H9 (cell line): ENCODE measurements around the gene KAT2B. TPM values are rescaled to one million over a fixed set of nuclear protein-coding genes. Genes with fewer than 3 reads are reported as not detected.
"Not testable (repeated sequence)": the region's sequence is repeated elsewhere in the genome, so short reads cannot be mapped to it uniquely, and the experiment has no call there.

ENCODE experiments used
- DNase-seq: peaks from one replicate; pipeline ENCODE4 v3.0.0-alpha.2; 2017
- H2AFZ ChIP-seq: one replicate; pipeline ENCODE4 v1.6.1; 2013; ENCODE audit warnings: mild to moderate bottlenecking, low read length, control low read depth, moderate library complexity
- H2AK5ac ChIP-seq: 2 replicates; pipeline ENCODE4 v1.6.1; 2013; ENCODE audit warnings: low read length, control low read depth, mixed read lengths; ENCODE audit not compliant: insufficient read length
- H2BK120ac ChIP-seq: one replicate; pipeline ENCODE4 v1.6.1; 2013; ENCODE audit warnings: low read depth, mild to moderate bottlenecking, low read length, control low read depth, inconsistent platforms; ENCODE audit not compliant: poor library complexity, severe bottlenecking
- H2BK12ac ChIP-seq: 2 replicates; pipeline ENCODE4 v1.6.1; 2013; ENCODE audit warnings: low read length, control low read depth, mixed read lengths, low read depth; ENCODE audit not compliant: insufficient read length
- H2BK15ac ChIP-seq: 2 replicates; pipeline ENCODE4 v1.6.1; 2013; ENCODE audit warnings: low read depth, low read length, control low read depth
- H2BK20ac ChIP-seq: one replicate; pipeline ENCODE4 v1.6.1; 2013; ENCODE audit warnings: low read depth, mild to moderate bottlenecking, low read length, control low read depth, inconsistent platforms; ENCODE audit not compliant: poor library complexity, severe bottlenecking
- H2BK5ac ChIP-seq: 2 replicates; pipeline ENCODE4 v1.6.1; 2013; ENCODE audit warnings: low read length, control low read depth, mixed read lengths; ENCODE audit not compliant: insufficient read length
- H3K14ac ChIP-seq: 2 replicates; pipeline ENCODE4 v1.6.1; 2013; ENCODE audit warnings: low read length, control low read depth; ENCODE audit not compliant: insufficient read depth
- H3K18ac ChIP-seq: 2 replicates; pipeline ENCODE4 v1.6.1; 2013; ENCODE audit warnings: low read depth, mild to moderate bottlenecking, mixed read lengths, low read length, control low read depth; ENCODE audit not compliant: insufficient read length
- H3K23ac ChIP-seq: 2 replicates; pipeline ENCODE4 v1.6.1; 2013; ENCODE audit warnings: low read length, control low read depth, mixed read lengths, low read depth; ENCODE audit not compliant: insufficient read length
- H3K23me2 ChIP-seq: 2 replicates; pipeline ENCODE4 v1.6.1; 2013; ENCODE audit warnings: low read depth, mild to moderate bottlenecking, mixed read lengths, low read length, control low read depth; ENCODE audit not compliant: insufficient read length, poor library complexity, severe bottlenecking
- H3K27ac ChIP-seq: 2 replicates; pipeline ENCODE4 v1.5.1; 2013; ENCODE audit warnings: low read length, control low read depth, mixed read lengths, low read depth; ENCODE audit not compliant: insufficient read length
- H3K27me3 ChIP-seq: 2 replicates; pipeline ENCODE4 v1.6.1; 2013; ENCODE audit warnings: low read length, control low read depth, inconsistent platforms; ENCODE audit not compliant: insufficient read depth
- H3K4ac ChIP-seq: 2 replicates; pipeline ENCODE4 v1.6.1; 2013; ENCODE audit warnings: low read depth, mild to moderate bottlenecking, control low read depth, inconsistent platforms, low read length, moderate library complexity
- H3K4me1 ChIP-seq: 2 replicates; pipeline ENCODE4 v1.6.1; 2013; ENCODE audit warnings: low read length, control low read depth, inconsistent platforms; ENCODE audit not compliant: insufficient read depth
- H3K4me2 ChIP-seq: 2 replicates; pipeline ENCODE4 v1.6.1; 2013; ENCODE audit warnings: low read length, control low read depth, mixed read lengths; ENCODE audit not compliant: insufficient read length, insufficient read depth
- H3K56ac ChIP-seq: 2 replicates; pipeline ENCODE4 v1.6.1; 2013; ENCODE audit warnings: low read depth, mild to moderate bottlenecking, mixed read lengths, low read length, control low read depth; ENCODE audit not compliant: insufficient read length
- H3K79me1 ChIP-seq: 2 replicates; pipeline ENCODE4 v1.6.1; 2013; ENCODE audit warnings: low read depth, mild to moderate bottlenecking, moderate library complexity, low read length, control low read depth, inconsistent platforms; ENCODE audit not compliant: insufficient read depth, poor library complexity, severe bottlenecking
- H3K79me2 ChIP-seq: 2 replicates; pipeline ENCODE4 v1.6.1; 2013; ENCODE audit warnings: low read length, control low read depth, inconsistent platforms; ENCODE audit not compliant: insufficient read depth
- H3K9ac ChIP-seq: 2 replicates; pipeline ENCODE4 v1.6.1; 2013; ENCODE audit warnings: low read length, control low read depth, mixed read lengths; ENCODE audit not compliant: insufficient read length; ENCODE audit errors: extremely low read depth
- H3K9me3 ChIP-seq: one replicate; pipeline ENCODE4 v1.6.1; 2013; ENCODE audit warnings: low read depth, low read length, inconsistent platforms; ENCODE audit not compliant: control insufficient read depth
- H3T11ph ChIP-seq: one replicate; pipeline ENCODE4 v1.6.1; 2013; ENCODE audit warnings: mild to moderate bottlenecking, low read length, control low read depth, inconsistent platforms
- H4K20me1 ChIP-seq: one replicate; pipeline ENCODE4 v1.6.1; 2013; ENCODE audit not compliant: control insufficient read depth, insufficient read length, insufficient read depth
- H4K5ac ChIP-seq: 2 replicates; pipeline ENCODE4 v1.6.1; 2013; ENCODE audit warnings: low read depth, mild to moderate bottlenecking, mixed read lengths, low read length, control low read depth; ENCODE audit not compliant: insufficient read length
- H4K8ac ChIP-seq: replicated peaks from 2 replicates; pipeline ENCODE4 v1.6.1; 2013; ENCODE audit warnings: low read length, control low read depth, mixed read lengths, low read depth; ENCODE audit not compliant: insufficient read length
- H4K91ac ChIP-seq: 2 replicates; pipeline ENCODE4 v1.6.1; 2013; ENCODE audit warnings: low read depth, mild to moderate bottlenecking, moderate library complexity, mixed read lengths, low read length, control low read depth; ENCODE audit not compliant: insufficient read length
- H3K27ac Mint-ChIP-seq, 3 experiments: 2 replicates in 2 of 3; 3 replicates in 1 of 3; pipeline ENCODE4 v1.8.0; 2020 to 2021; ENCODE audit warnings: mixed read lengths in 3 of 3, mild to moderate bottlenecking in 1 of 3, moderate library complexity in 1 of 3
- H3K27me3 Mint-ChIP-seq: 2 replicates; pipeline ENCODE4 v1.8.0; 2021; ENCODE audit warnings: low read depth, mild to moderate bottlenecking, moderate library complexity, mixed read lengths
- H3K36me3 Mint-ChIP-seq, 3 experiments: 2 replicates in 2 of 3; 3 replicates in 1 of 3; pipeline ENCODE4 v1.8.0; 2020 to 2021; ENCODE audit warnings: low read depth in 3 of 3, mixed read lengths in 3 of 3; ENCODE audit not compliant: insufficient read depth in 1 of 3
- H3K4me1 Mint-ChIP-seq, 2 experiments: 2 replicates each; pipeline ENCODE4 v1.8.0; 2020; ENCODE audit warnings: mixed read lengths in 2 of 2
- H3K4me3 Mint-ChIP-seq, 2 experiments: 2 replicates in 1 of 2; 3 replicates in 1 of 2; pipeline ENCODE4 v1.8.0; 2020 to 2021; ENCODE audit warnings: mild to moderate bottlenecking in 2 of 2, mixed read lengths in 2 of 2, moderate library complexity in 1 of 2
- H3K9me3 Mint-ChIP-seq, 2 experiments: 2 replicates in 1 of 2; 3 replicates in 1 of 2; pipeline ENCODE4 v1.8.0; 2020; ENCODE audit warnings: mild to moderate bottlenecking in 2 of 2, mixed read lengths in 2 of 2, moderate library complexity in 1 of 2
- WGBS: extraction: QIAGEN DNeasy Blood & Tissue Kit; methylation state at CpG from one replicate; pipeline ENCODE4 v1.1.7; 2013; ENCODE audit warnings: missing lambda C conversion rate, low lambda C conversion rate, mixed read lengths; ENCODE audit not compliant: insufficient read length; ENCODE audit errors: extremely low coverage; 5-methylcytosine and 5-hydroxymethylcytosine counted together
- total RNA-seq: library from RNA; stranded (reverse); gene quantifications from 2 replicates; pipeline ENCODE4 v1.2.1, GENCODE V29; 2021
- TF ChIP-seq, protein P1 (sequence below): fragments of 200-600 bp; sonication (generic); conservative IDR thresholded peaks from 3 replicates; pipeline ENCODE4 v1.8.0; 2021; ENCODE audit warnings: antibody characterized with exemption, mild to moderate bottlenecking

The KAT2B gene
- total RNA-seq, 1 experiment from 2014 or later: 6.3 TPM

DNA sequence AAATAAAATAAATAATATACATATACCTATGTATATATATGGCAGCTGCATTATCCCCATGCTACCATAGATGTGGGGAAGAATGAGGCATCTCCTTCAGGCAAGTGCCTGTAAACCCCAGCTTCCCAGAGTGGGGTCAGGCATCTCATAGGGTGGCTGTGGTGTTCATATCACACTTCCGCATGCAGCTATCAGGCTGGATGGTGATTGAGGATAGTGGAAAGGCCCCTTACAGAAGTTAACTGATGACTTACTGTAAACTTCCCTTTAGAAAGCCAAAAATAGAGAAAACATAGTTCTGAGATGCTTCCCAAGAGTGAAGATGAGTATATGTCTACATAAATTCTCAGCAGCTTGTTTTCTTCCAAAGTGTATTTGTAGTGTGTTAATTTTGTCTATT is 24.7 kb upstream of the KAT2B start:
- H3K9me3 Mint-ChIP-seq: no peaks in the 10 kb centered on the region; a peak in 1 of 5 replicates
- Histone ChIP-seq H3K18ac (no peak overlapping the region), H3K14ac (no peak overlapping the region), H2BK20ac (no peak overlapping the region), H4K20me1 (no peaks in the 10 kb centered on the region), H3K56ac (no peak overlapping the region), H3K23me2 (no peaks in the 10 kb centered on the region), H3K79me2 (no peaks in the 10 kb centered on the region), H2BK120ac (no peak overlapping the region), H4K8ac (no peak overlapping the region), H3K9me3 (no peaks in the 10 kb centered on the region), H3K27me3 (no peaks in the 10 kb centered on the region), H3K4ac (no peak overlapping the region), H3K23ac (no peak overlapping the region), H3K79me1 (no peaks in the 10 kb centered on the region), H3K9ac (no peak overlapping the region), H2BK15ac (no peak overlapping the region), H3K27ac (no peak overlapping the region), H3K4me2 (no peak overlapping the region), H4K5ac (no peak overlapping the region), H2AK5ac (no peak overlapping the region), H2AFZ (no peak overlapping the region), H4K91ac (no peak overlapping the region), H3T11ph (no peak overlapping the region), H2BK12ac (no peak overlapping the region), H3K4me1 (no peaks in the 10 kb centered on the region), H2BK5ac (no peak overlapping the region)
- TF ChIP-seq, protein P1, sequence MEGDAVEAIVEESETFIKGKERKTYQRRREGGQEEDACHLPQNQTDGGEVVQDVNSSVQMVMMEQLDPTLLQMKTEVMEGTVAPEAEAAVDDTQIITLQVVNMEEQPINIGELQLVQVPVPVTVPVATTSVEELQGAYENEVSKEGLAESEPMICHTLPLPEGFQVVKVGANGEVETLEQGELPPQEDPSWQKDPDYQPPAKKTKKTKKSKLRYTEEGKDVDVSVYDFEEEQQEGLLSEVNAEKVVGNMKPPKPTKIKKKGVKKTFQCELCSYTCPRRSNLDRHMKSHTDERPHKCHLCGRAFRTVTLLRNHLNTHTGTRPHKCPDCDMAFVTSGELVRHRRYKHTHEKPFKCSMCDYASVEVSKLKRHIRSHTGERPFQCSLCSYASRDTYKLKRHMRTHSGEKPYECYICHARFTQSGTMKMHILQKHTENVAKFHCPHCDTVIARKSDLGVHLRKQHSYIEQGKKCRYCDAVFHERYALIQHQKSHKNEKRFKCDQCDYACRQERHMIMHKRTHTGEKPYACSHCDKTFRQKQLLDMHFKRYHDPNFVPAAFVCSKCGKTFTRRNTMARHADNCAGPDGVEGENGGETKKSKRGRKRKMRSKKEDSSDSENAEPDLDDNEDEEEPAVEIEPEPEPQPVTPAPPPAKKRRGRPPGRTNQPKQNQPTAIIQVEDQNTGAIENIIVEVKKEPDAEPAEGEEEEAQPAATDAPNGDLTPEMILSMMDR: no peak
- H3K4me3 Mint-ChIP-seq: no peak overlapping the region
- WGBS: no CpG with 5 or more reads among the region's 1 CpG
- no peaks in the 10 kb centered on the region for H3K27me3 Mint-ChIP-seq
- H3K27ac Mint-ChIP-seq: no peak overlapping the region
- H3K36me3 Mint-ChIP-seq: no peaks in the 10 kb centered on the region
- no peak for DNase-seq
- H3K4me1 Mint-ChIP-seq: no peaks in the 10 kb centered on the region

GRCh38 chr3:20016076-20016475 is 24.2 kb upstream of the KAT2B start:
- not testable (repeated sequence) for H3K4me3 Mint-ChIP-seq, H3K18ac ChIP-seq, H4K91ac ChIP-seq, H4K5ac ChIP-seq, H3K23me2 ChIP-seq, H4K20me1 ChIP-seq, H3K9me3 Mint-ChIP-seq, H3K23ac ChIP-seq, H3K9ac ChIP-seq, H3K9me3 ChIP-seq, H3K27me3 ChIP-seq, H3K4me1 ChIP-seq, H2BK5ac ChIP-seq, H3K14ac ChIP-seq, H3K4me1 Mint-ChIP-seq, H2AK5ac ChIP-seq, H3K56ac ChIP-seq, DNase-seq, H3K27ac ChIP-seq, H2AFZ ChIP-seq, H2BK120ac ChIP-seq, H2BK12ac ChIP-seq, H3K36me3 Mint-ChIP-seq, H4K8ac ChIP-seq, H2BK20ac ChIP-seq, H3T11ph ChIP-seq, H3K4me2 ChIP-seq, H3K27ac Mint-ChIP-seq, H3K4ac ChIP-seq, H2BK15ac ChIP-seq, H3K79me1 ChIP-seq, H3K79me2 ChIP-seq, H3K27me3 Mint-ChIP-seq
- WGBS: no CpG with 5 or more reads among the region's 3 CpGs
